Ishikawa (cell line): ENCODE data around the gene CAMTA1.

Experiments
- CEBPB ChIP-seq: IDR thresholded peaks from 2 replicates; pipeline ENCODE4 v1.6.1; 2012
- CREB1 ChIP-seq: IDR thresholded peaks from 2 replicates; pipeline ENCODE4 v1.6.1; 2012; ENCODE audit warnings: low read depth
- MAX ChIP-seq: IDR thresholded peaks from 2 replicates; pipeline ENCODE4 v1.6.1; 2012
- REST ChIP-seq: IDR thresholded peaks from 2 replicates; pipeline ENCODE4 v1.6.1; 2012; ENCODE audit warnings: low read depth, mild to moderate bottlenecking
- TAF1 ChIP-seq: IDR thresholded peaks from 2 replicates; pipeline ENCODE4 v1.6.1; 2012; ENCODE audit warnings: low read depth, mild to moderate bottlenecking
- USF1 ChIP-seq: IDR thresholded peaks from 2 replicates; pipeline ENCODE4 v1.6.1; 2012

- TF ChIP-seq CEBPB: no peak
- no peak for TF ChIP-seq REST
- no peak for TF ChIP-seq MAX
- no peak for TF ChIP-seq TAF1
- no peak for TF ChIP-seq USF1
- TF ChIP-seq CREB1: no peak
Measured at GRCh38 chr1:7108251-7108650, 323.0 kb downstream of the CAMTA1 start.
